H1 (cell line): ENCODE data around the gene MYO18A. TPM values are rescaled to one million over a fixed set of nuclear protein-coding genes. Genes with fewer than 3 reads are reported as not detected.

Experiments used
- EZH2 ChIP-seq: fragments of 200-600 bp; sonication (generic); IDR thresholded peaks from 2 replicates; pipeline ENCODE4 v1.7.1; 2012; ENCODE audit warnings: low read depth, mild to moderate bottlenecking, moderate library complexity, low read length, inconsistent platforms; ENCODE audit not compliant: severe bottlenecking
- polyA plus RNA-seq, 7 experiments: library from polyadenylated mRNA; depleted of rRNA in 3 of 7; stranded (reverse) in 5 of 7; unstranded in 2 of 7; fragments of >200 nt in 5 of 7; fragments of 200-250 nt in 2 of 7; gene quantifications; 1 replicate in 5 of 7; 2 replicates in 1 of 7; 4 replicates in 1 of 7; pipeline versions ENCODE4 v1.2.1 to v1.2.3, GENCODE V29; 2011 to 2013; ENCODE audit warnings: missing spikeins in 2 of 7, mixed read lengths in 2 of 7
- total RNA-seq: library from RNA; stranded (reverse); fragmentation: NEBNext Ultra II Directional; extraction: Animal tissue kit (Norgen Biotek cat#: 25700); gene quantifications from 2 replicates; pipeline ENCODE4 v1.2.1, GENCODE V29; 2021

Gene MYO18A
- total and polyA plus RNA-seq, 2 of the 8 experiments (the other 6 are each of a cell fraction or from before 2014, with no cell fraction given): 7.6 to 43.8 TPM

GRCh38 chr17:29049541-29050145 is 130.6 kb downstream of the MYO18A start (continued):
- no peak for TF ChIP-seq EZH2
